Measurements from ENCODE around the gene NDUFS3. TPM values are rescaled to one million over a fixed set of nuclear protein-coding genes. Genes with fewer than 3 reads are reported as not detected.
A peak's percentile ranks its signal among the peaks of the same experiment; 100 is the strongest.

Gene NDUFS3
- polyA plus RNA-seq, 3 donors = 79.7 to 107 (median 104) TPM

DNA sequence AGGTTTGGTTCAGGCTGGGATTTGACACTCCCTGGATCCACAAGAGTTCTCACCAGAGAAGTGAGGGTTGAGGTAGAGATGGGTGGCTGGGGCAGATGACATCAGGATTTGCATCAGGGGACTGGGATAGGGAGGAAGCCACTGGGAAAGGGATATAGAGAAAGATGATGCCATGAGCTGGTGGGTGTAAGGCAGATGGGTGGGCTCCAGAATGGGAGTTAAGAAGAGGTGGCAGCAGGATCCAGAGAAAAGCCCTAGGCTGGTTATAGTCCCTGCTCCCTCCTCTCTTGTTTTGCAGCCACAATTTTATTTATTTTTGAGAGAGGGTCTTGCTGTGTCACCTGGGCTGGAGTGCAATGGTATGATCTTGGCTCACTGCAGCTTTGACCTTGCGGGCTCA is 17.1 kb downstream of the NDUFS3 start:
- peaks cover 29 to 37% (median 30%) of the 10 kb centered on the region in 3 donors for H3K27me3 Mint-ChIP-seq (ENCODE audit: low read depth in 3 of 3)
- Histone ChIP-seq H3K9ac (ENCODE audit: insufficient read depth, low read length, poor library complexity, severe bottlenecking) (no peak overlapping the region), H2AFZ (ENCODE audit: insufficient read depth, low read depth, low read length, poor library complexity, severe bottlenecking) (no peak overlapping the region), H3K27me3 (ENCODE audit: control insufficient read depth in 2 of 2, insufficient read depth in 2 of 2, low read length in 2 of 2) (peaks cover 16 to 29% of the 10 kb centered on the region in 2 donors), H4K20me1 (ENCODE audit: insufficient read depth, low read length) (no peaks in the 10 kb centered on the region), H3K27ac (ENCODE audit: low read depth in 1 of 2, low read length in 2 of 2) (no peak overlapping the region), H3K36me3 (replicated peaks in 1 of 2; ENCODE audit: control insufficient read depth in 1 of 2, insufficient read depth in 2 of 2, low read length in 2 of 2) (no peaks in the 10 kb centered on the region), H3K4me1 (ENCODE audit: control insufficient read depth in 1 of 2, insufficient read depth in 2 of 2, low read length in 2 of 2) (peaks cover 15 to 27% of the 10 kb centered on the region in 2 donors), H3K4me3 (replicated peaks in 1 of 3; ENCODE audit: low read depth in 2 of 3, low read length in 3 of 3) (no peak overlapping the region), H3K79me2 (ENCODE audit: insufficient read depth, low read length) (no peaks in the 10 kb centered on the region), H3K4me2 (replicated peaks; ENCODE audit: extremely low read depth, low read length, poor library complexity, severe bottlenecking) (no peak overlapping the region), H3K9me3 (replicated peaks in 1 of 2; ENCODE audit: control insufficient read depth in 1 of 2, insufficient read depth in 1 of 2, low read length in 2 of 2) (peaks cover 0 to 6% of the 10 kb centered on the region in 2 donors)
- TF ChIP-seq, protein P1, sequence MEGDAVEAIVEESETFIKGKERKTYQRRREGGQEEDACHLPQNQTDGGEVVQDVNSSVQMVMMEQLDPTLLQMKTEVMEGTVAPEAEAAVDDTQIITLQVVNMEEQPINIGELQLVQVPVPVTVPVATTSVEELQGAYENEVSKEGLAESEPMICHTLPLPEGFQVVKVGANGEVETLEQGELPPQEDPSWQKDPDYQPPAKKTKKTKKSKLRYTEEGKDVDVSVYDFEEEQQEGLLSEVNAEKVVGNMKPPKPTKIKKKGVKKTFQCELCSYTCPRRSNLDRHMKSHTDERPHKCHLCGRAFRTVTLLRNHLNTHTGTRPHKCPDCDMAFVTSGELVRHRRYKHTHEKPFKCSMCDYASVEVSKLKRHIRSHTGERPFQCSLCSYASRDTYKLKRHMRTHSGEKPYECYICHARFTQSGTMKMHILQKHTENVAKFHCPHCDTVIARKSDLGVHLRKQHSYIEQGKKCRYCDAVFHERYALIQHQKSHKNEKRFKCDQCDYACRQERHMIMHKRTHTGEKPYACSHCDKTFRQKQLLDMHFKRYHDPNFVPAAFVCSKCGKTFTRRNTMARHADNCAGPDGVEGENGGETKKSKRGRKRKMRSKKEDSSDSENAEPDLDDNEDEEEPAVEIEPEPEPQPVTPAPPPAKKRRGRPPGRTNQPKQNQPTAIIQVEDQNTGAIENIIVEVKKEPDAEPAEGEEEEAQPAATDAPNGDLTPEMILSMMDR (IDR thresholded peaks at IDR 0.05) = no peak
- no peak overlapping the region for H3K4me3 Mint-ChIP-seq
- WGBS (ENCODE audit: insufficient coverage) = no CpG with 5 or more reads among the region's 1 CpG
- peaks cover 0 to 12% (median 3%) of the 10 kb centered on the region in 7 donors for H3K9me3 Mint-ChIP-seq
- intact Hi-C loops (cut with micrococcal nuclease) = no loop called here
- no peak overlapping the region for H3K27ac Mint-ChIP-seq
- DNase-seq = no peak
- H3K4me1 Mint-ChIP-seq = peaks cover 29% of the 10 kb centered on the region
- H3K36me3 Mint-ChIP-seq = peaks cover 0 to 9% of the 10 kb centered on the region in 2 donors

DNA sequence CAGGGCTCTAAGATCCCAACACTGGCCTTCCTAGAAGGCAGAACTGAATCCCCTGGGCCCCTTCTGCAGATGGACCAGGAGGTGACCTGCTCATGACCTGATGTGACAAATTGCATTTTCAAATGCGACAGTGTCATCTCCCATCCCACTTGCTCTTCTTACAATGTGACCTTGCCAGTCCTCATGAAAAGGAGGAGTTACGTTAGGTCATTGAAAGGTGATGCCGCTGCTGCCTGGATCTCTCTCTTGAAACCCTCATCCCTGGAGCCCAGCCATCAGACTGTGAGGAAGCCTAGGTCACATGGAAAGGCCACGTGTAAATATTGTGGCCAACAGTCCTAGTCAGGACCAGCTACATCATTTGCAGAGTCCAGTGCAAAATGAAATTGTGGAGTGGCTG is 21.0 kb downstream of the NDUFS3 start:
- H4K20me1 ChIP-seq (ENCODE audit: insufficient read depth, low read length) = no peaks in the 10 kb centered on the region
- no peak overlapping the region for H2AFZ ChIP-seq (ENCODE audit: insufficient read depth, low read depth, low read length, poor library complexity, severe bottlenecking)
- H3K4me2 ChIP-seq (replicated peaks; ENCODE audit: extremely low read depth, low read length, poor library complexity, severe bottlenecking) = no peak overlapping the region
- no peak overlapping the region for H3K9ac ChIP-seq (ENCODE audit: insufficient read depth, low read length, poor library complexity, severe bottlenecking)
- H3K4me3 Mint-ChIP-seq = no peak overlapping the region
- no peak overlapping the region for H3K27ac ChIP-seq (ENCODE audit: low read depth in 1 of 2, low read length in 2 of 2)
- TF ChIP-seq, protein P1 (IDR thresholded peaks at IDR 0.05) = no peak
- no peaks in the 10 kb centered on the region for H3K4me1 Mint-ChIP-seq
- H3K36me3 ChIP-seq (replicated peaks in 1 of 2; ENCODE audit: control insufficient read depth in 1 of 2, insufficient read depth in 2 of 2, low read length in 2 of 2) = no peaks in the 10 kb centered on the region
- peaks cover 0 to 1% (median 0%) of the 10 kb centered on the region in 7 donors for H3K9me3 Mint-ChIP-seq
- H3K4me1 ChIP-seq (ENCODE audit: control insufficient read depth in 1 of 2, insufficient read depth in 2 of 2, low read length in 2 of 2) = no peaks in the 10 kb centered on the region
- no peaks in the 10 kb centered on the region for H3K79me2 ChIP-seq (ENCODE audit: insufficient read depth, low read length)
- H3K27me3 Mint-ChIP-seq (ENCODE audit: low read depth in 3 of 3) = peaks cover 2 to 9% (median 6%) of the 10 kb centered on the region in 3 donors
- WGBS (ENCODE audit: insufficient coverage) = 90% methylated on average over 3 of the region's 4 CpGs
- H3K36me3 Mint-ChIP-seq = no peaks in the 10 kb centered on the region
- DNase-seq = no peak
- peaks cover 0 to 3% of the 10 kb centered on the region in 2 donors for H3K27me3 ChIP-seq (ENCODE audit: control insufficient read depth in 2 of 2, insufficient read depth in 2 of 2, low read length in 2 of 2)
- intact Hi-C loops (cut with micrococcal nuclease) = no loop called here
- no peaks in the 10 kb centered on the region for H3K9me3 ChIP-seq (replicated peaks in 1 of 2; ENCODE audit: control insufficient read depth in 1 of 2, insufficient read depth in 1 of 2, low read length in 2 of 2)
- peak overlapping the region in 1 of 7 donors; percentile 13 for H3K27ac Mint-ChIP-seq
- H3K4me3 ChIP-seq (replicated peaks in 1 of 3; ENCODE audit: low read depth in 2 of 3, low read length in 3 of 3) = no peak overlapping the region

All from CD14-positive monocyte (primary cell).